PC-3 (cell line): ENCODE data around the gene SLC25A45. TPM values are rescaled to one million over a fixed set of nuclear protein-coding genes. Genes with fewer than 3 reads are reported as not detected.

Experiments used
- ATAC-seq: fragments of 200-7000 bp; cut with Tn5 transposase; 2 replicates; pipeline ENCODE4 v1.9.1; 2020; ENCODE audit warnings: mild to moderate bottlenecking, moderate library complexity
- BruUV-seq: library from RNA; stranded (reverse); fragments of 400-500 nt; replicated peaks from 2 replicates; lab custom pipeline; 2021; lab: Mats Ljungman, UMichigan
- CTCF ChIA-PET: fragments of 300-600 bp; sonication (Branson Sonifier 250); formaldehyde crosslinking; loops from one replicate; lab custom pipeline; 2022; ENCODE audit warnings: antibody characterized with exemption; lab: Charles Lee
- POLR2A ChIA-PET: fragments of 300-600 bp; sonication (Branson Sonifier 250); formaldehyde crosslinking; loops from one replicate; lab custom pipeline; 2022; ENCODE audit warnings: antibody characterized with exemption; ENCODE audit not compliant: unreplicated experiment; lab: Charles Lee
- DNase-seq: peaks from one replicate; pipeline ENCODE4 v3.0.0-alpha.2; 2015
- H2AFZ ChIP-seq: fragments of 300-600 bp; sonication (generic); 2 replicates; pipeline ENCODE4 v1.6.0; 2016; ENCODE audit warnings: antibody characterized with exemption, low read length
- H3F3A ChIP-seq: fragments of 300-600 bp; sonication (generic); one replicate; pipeline ENCODE4 v1.6.0; 2017; ENCODE audit warnings: antibody characterized with exemption, low read length, control low read depth, mild to moderate bottlenecking; ENCODE audit not compliant: unreplicated experiment
- H3K27ac ChIP-seq: fragments of 300-600 bp; sonication (generic); 2 replicates; pipeline ENCODE4 v1.5.1; 2016; ENCODE audit warnings: mild to moderate bottlenecking, low read length
- H3K27me3 ChIP-seq: fragments of 300-600 bp; sonication (generic); 2 replicates; pipeline ENCODE4 v1.6.1; 2016; ENCODE audit warnings: low read length, mixed read lengths
- H3K36me3 ChIP-seq: fragments of 300-600 bp; sonication (generic); 2 replicates; pipeline ENCODE4 v1.6.1; 2016; ENCODE audit warnings: low read depth, mixed run types, low read length, mixed read lengths
- H3K4me1 ChIP-seq: fragments of 300-600 bp; sonication (generic); 2 replicates; pipeline ENCODE4 v1.5.1; 2016; ENCODE audit warnings: low read length; ENCODE audit not compliant: insufficient read depth
- H3K4me2 ChIP-seq: fragments of 300-600 bp; sonication (generic); 2 replicates; pipeline ENCODE4 v1.6.0; 2016; ENCODE audit warnings: low read length
- H3K4me3 ChIP-seq: fragments of 300-600 bp; sonication (generic); 2 replicates; pipeline ENCODE4 v1.5.1; 2016; ENCODE audit warnings: mild to moderate bottlenecking, low read length, mixed read lengths
- H3K79me2 ChIP-seq: fragments of 300-600 bp; sonication (generic); 2 replicates; pipeline ENCODE4 v1.6.1; 2017; ENCODE audit warnings: low read length, mixed read lengths
- H3K9ac ChIP-seq: fragments of 300-600 bp; sonication (generic); 2 replicates; pipeline ENCODE4 v1.6.0; 2016; ENCODE audit warnings: mild to moderate bottlenecking, low read length
- H3K9me2 ChIP-seq: fragments of 300-600 bp; sonication (generic); replicated peaks from 2 replicates; pipeline ENCODE4 v1.6.1; 2016; ENCODE audit warnings: mixed run types, low read length, mixed read lengths
- H3K9me3 ChIP-seq: fragments of 300-600 bp; sonication (generic); 2 replicates; pipeline ENCODE4 v1.6.1; 2016; ENCODE audit warnings: low read length, mixed read lengths
- H4K20me1 ChIP-seq: fragments of 300-600 bp; sonication (generic); 2 replicates; pipeline ENCODE4 v1.6.1; 2016; ENCODE audit warnings: low read length, mixed read lengths
- EZH2 ChIP-seq: fragments of 300-600 bp; sonication (generic); IDR thresholded peaks from one replicate; pipeline ENCODE4 v1.6.1; 2017; ENCODE audit warnings: antibody characterized with exemption, mild to moderate bottlenecking, low read length; ENCODE audit not compliant: unreplicated experiment
- EZH2phosphoT487 ChIP-seq: fragments of 300-600 bp; sonication (generic); IDR thresholded peaks from 2 replicates; pipeline ENCODE4 v1.6.1; 2018; ENCODE audit warnings: mild to moderate bottlenecking, antibody characterized with exemption, low read length, borderline replicate concordance
- intact Hi-C: fragments of 100-400 bp; cut with micrococcal nuclease; formaldehyde crosslinking; loops from 2 replicates; pipeline ENCODE4 v1.9.0; 2023
- total RNA-seq: library from RNA; depleted of rRNA; stranded (reverse); fragments of >200 nt; gene quantifications from 2 replicates; pipeline ENCODE4 v1.2.3, GENCODE V29; 2014
- TF ChIP-seq, protein P1 (sequence below): fragments of 300-600 bp; sonication (generic); conservative IDR thresholded peaks from 2 replicates; pipeline ENCODE4 v1.5.1; 2017; ENCODE audit warnings: antibody characterized with exemption, low read depth, mild to moderate bottlenecking, low read length

Gene SLC25A45
- total RNA-seq, 1 experiment from 2014 or later = 12.7 TPM

DNA sequence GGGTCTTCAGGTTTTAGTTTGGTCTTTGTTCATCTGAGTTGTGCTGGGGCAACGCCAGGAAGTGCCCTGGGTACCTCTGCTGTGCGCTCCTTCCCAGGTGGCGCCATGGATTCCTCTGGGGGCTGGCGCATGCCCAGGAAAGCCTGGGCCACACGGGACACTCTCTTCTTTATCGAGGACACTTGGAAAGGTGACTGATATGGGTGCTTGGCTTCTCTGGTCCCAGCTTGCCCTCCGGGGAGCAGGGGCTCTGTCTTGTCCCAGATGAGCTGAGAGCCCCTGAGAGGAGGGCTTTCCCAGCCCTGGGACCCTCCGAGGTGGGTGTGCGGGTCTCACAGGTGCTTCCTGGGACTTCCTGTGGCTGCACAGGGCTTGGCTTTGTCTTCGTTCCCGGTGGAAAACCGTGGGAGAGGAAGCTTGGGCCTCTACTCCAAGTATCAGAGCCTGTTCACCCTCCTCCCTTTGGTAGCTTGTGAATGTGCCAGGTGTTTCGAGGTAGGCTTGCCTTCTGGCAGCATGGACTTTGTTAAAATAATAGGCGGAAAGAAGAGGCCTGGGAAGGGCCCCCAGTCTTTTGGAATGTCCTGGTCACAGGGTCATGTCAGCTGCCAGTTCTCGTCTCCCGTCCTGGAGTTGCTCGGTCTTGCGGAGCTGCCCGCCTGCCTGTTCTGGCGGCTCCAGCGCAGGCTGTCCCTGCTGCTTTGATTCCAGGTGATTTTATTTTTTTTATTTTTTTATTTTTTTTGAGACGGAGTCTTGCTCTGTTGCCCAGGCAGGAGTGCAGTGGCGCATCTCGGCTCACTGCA, 30.0 kb upstream of the SLC25A45 start:
- Histone ChIP-seq H2AFZ (no peak overlapping the region), H4K20me1 (no peaks in the 10 kb centered on the region), H3K4me1 (peaks cover 10% of the 10 kb centered on the region), H3F3A (no peaks in the 10 kb centered on the region), H3K79me2 (no peaks in the 10 kb centered on the region), H3K4me2 (no peak overlapping the region), H3K36me3 (peaks cover 15% of the 10 kb centered on the region), H3K9ac (no peak overlapping the region), H3K9me2 (no peaks in the 10 kb centered on the region), H3K27me3 (no peaks in the 10 kb centered on the region), H3K4me3 (no peak overlapping the region), H3K27ac (no peak overlapping the region), H3K9me3 (no peaks in the 10 kb centered on the region)
- ChIA-PET CTCF (no interaction called here), POLR2A (no interaction called here)
- no peak for DNase-seq
- TF ChIP-seq, protein P1, sequence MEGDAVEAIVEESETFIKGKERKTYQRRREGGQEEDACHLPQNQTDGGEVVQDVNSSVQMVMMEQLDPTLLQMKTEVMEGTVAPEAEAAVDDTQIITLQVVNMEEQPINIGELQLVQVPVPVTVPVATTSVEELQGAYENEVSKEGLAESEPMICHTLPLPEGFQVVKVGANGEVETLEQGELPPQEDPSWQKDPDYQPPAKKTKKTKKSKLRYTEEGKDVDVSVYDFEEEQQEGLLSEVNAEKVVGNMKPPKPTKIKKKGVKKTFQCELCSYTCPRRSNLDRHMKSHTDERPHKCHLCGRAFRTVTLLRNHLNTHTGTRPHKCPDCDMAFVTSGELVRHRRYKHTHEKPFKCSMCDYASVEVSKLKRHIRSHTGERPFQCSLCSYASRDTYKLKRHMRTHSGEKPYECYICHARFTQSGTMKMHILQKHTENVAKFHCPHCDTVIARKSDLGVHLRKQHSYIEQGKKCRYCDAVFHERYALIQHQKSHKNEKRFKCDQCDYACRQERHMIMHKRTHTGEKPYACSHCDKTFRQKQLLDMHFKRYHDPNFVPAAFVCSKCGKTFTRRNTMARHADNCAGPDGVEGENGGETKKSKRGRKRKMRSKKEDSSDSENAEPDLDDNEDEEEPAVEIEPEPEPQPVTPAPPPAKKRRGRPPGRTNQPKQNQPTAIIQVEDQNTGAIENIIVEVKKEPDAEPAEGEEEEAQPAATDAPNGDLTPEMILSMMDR = no peak
- no peak for TF ChIP-seq EZH2
- intact Hi-C loops = no loop called here
- BruUV-seq = no TSS peak
- no peak for ATAC-seq

DNA sequence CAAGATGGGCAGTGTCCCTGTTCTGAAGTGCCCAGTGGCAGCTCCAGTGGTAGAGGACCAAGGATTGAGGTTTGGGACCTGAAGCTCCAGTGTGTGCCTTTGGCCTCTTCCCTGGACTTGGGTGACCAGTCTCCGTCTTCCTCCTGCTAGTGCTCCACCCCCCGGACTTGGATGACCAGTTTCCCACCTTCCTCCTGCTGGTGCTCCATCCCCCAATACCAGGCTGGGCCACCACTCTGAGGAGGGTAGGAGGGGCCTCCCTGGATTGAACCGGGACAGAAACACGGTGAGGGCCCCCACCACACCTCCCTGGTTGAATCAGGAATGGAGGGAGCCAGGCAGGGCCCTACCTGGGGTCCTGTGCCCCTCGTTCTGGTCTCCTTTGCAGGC, 29.2 kb upstream of the SLC25A45 start:
- Histone ChIP-seq H2AFZ (no peak overlapping the region), H3K79me2 (no peaks in the 10 kb centered on the region), H3F3A (no peaks in the 10 kb centered on the region), H3K4me3 (no peak overlapping the region), H3K9me3 (no peaks in the 10 kb centered on the region), H3K9ac (no peak overlapping the region), H3K36me3 (peaks cover 15% of the 10 kb centered on the region), H4K20me1 (no peaks in the 10 kb centered on the region), H3K4me2 (no peak overlapping the region), H3K27ac (no peak overlapping the region), H3K27me3 (no peaks in the 10 kb centered on the region), H3K4me1 (peaks cover 3% of the 10 kb centered on the region), H3K9me2 (no peaks in the 10 kb centered on the region)
- intact Hi-C loops = no loop called here
- ChIA-PET POLR2A (no interaction called here), CTCF (no interaction called here)
- BruUV-seq = no TSS peak
- ATAC-seq (no peak), DNase-seq (no peak)
- TF ChIP-seq EZH2 = no peak
- TF ChIP-seq EZH2phosphoT487 = no peak
- TF ChIP-seq, protein P1 = no peak

DNA sequence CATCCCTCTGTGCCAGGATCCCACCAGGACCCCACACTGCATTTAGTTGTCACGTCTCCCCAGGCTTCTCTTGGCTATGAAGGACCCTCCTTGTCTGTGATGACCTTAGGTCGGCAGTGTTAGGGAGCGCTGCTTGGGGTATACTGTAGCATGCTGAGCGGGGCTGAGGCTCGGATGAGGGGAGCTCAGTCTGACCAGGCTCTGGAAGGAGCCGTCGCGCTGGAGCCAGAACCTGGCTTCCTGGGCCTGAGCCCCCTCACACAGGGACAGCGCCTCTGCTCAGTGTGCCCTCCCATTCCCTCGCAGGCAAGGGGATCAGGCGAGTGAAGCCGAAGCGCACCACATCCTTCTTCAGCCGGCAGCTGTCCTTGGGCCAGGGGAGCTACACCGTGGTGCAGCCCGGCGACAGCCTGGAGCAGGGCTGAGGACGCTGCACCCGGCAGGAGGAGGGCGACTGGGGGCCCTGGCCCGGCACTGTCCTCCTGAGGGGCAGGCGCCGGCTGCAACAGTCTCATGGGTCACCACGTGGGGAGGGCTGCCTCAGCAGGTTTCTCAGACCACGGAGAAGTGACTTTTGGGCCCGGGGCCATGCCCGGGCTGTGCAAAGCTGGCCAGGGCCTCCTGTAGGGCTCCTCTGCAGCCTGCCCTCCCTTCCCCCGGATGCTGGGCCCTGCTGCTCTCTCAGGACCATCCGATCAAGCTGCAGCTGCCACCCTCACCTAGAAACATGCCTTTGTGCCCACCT, 28.7 kb upstream of the SLC25A45 start:
- no peaks in the 10 kb centered on the region for H4K20me1 ChIP-seq
- H3K79me2 ChIP-seq = no peaks in the 10 kb centered on the region
- ATAC-seq = no peak
- no peaks in the 10 kb centered on the region for H3F3A ChIP-seq
- H2AFZ ChIP-seq = no peak overlapping the region
- intact Hi-C loops = no loop called here
- ChIA-PET POLR2A (no interaction called here), CTCF (no interaction called here)
- no peaks in the 10 kb centered on the region for H3K4me1 ChIP-seq
- DNase-seq = no peak
- H3K27ac ChIP-seq = no peak overlapping the region
- no peaks in the 10 kb centered on the region for H3K27me3 ChIP-seq
- no peaks in the 10 kb centered on the region for H3K9me3 ChIP-seq
- H3K4me3 ChIP-seq = no peak overlapping the region
- H3K4me2 ChIP-seq = no peak overlapping the region
- TF ChIP-seq EZH2phosphoT487 = no peak
- TF ChIP-seq, protein P1 = no peak
- no peak for TF ChIP-seq EZH2
- H3K9ac ChIP-seq = no peak overlapping the region
- H3K36me3 ChIP-seq = peaks cover 15% of the 10 kb centered on the region
- BruUV-seq = no TSS peak
- H3K9me2 ChIP-seq = no peaks in the 10 kb centered on the region
